Measurements from ENCODE around the gene NUDT5.
"Not testable (repeated sequence)": the region's sequence is repeated elsewhere in the genome, so short reads cannot be mapped to it uniquely, and the experiment has no call there.

DNA sequence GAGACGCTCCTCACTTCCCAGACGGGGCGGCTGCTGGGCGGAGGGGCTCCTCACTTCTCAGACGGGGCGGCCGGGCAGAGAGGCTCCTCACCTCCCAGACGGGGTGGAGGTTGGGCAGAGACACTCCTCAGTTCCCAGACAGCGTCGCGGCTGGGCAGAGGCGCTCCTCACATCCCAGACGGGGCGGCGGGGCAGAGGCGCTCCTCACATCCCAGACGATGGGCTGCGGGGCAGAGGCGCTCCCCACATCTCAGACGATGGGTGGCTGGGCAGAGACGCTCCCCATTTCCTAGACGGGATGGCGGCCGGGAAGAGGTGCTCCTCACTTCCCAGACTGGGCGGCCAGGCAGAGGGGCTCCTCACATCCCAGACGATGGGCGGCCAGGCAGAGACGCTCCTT lies 30.7 kb upstream of the NUDT5 start:
- TF ChIP-seq, protein P1, sequence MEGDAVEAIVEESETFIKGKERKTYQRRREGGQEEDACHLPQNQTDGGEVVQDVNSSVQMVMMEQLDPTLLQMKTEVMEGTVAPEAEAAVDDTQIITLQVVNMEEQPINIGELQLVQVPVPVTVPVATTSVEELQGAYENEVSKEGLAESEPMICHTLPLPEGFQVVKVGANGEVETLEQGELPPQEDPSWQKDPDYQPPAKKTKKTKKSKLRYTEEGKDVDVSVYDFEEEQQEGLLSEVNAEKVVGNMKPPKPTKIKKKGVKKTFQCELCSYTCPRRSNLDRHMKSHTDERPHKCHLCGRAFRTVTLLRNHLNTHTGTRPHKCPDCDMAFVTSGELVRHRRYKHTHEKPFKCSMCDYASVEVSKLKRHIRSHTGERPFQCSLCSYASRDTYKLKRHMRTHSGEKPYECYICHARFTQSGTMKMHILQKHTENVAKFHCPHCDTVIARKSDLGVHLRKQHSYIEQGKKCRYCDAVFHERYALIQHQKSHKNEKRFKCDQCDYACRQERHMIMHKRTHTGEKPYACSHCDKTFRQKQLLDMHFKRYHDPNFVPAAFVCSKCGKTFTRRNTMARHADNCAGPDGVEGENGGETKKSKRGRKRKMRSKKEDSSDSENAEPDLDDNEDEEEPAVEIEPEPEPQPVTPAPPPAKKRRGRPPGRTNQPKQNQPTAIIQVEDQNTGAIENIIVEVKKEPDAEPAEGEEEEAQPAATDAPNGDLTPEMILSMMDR (IDR thresholded peaks at IDR 0.05) = not testable (repeated sequence)
- not testable (repeated sequence) for TF ChIP-seq POLR2A (IDR thresholded peaks at IDR 0.05)

All from lower leg skin (tissue), 3 donors.